Immature natural killer cell (primary cell): ENCODE data around the gene LAMA5. TPM values are rescaled to one million over a fixed set of nuclear protein-coding genes. Genes with fewer than 3 reads are reported as not detected.
A peak's percentile ranks its signal among the peaks of the same experiment; 100 is the strongest.

Source experiments
- DNase-seq, 3 donors: peaks; one replicate each; pipeline ENCODE4 v3.0.0; 2022; ENCODE audit warnings: mixed read lengths in 1 of 3
- H3K27ac Mint-ChIP-seq, 6 donors: one replicate each; pipeline ENCODE4 v1.8.0; 2020; ENCODE audit warnings: mixed read lengths in 6 of 6, mild to moderate bottlenecking in 5 of 6, inconsistent platforms in 4 of 6, moderate library complexity in 3 of 6
- H3K27me3 Mint-ChIP-seq, 3 donors: one replicate each; pipeline ENCODE4 v1.8.0; 2020 to 2021; ENCODE audit warnings: low read depth in 3 of 3, mild to moderate bottlenecking in 3 of 3, mixed read lengths in 3 of 3, moderate library complexity in 3 of 3, inconsistent platforms in 1 of 3
- H3K36me3 Mint-ChIP-seq, 3 donors: one replicate each; pipeline ENCODE4 v1.8.0; 2020; ENCODE audit warnings: mixed read lengths in 3 of 3, inconsistent platforms in 2 of 3, mild to moderate bottlenecking in 2 of 3
- H3K4me1 Mint-ChIP-seq, 2 donors: one replicate each; pipeline ENCODE4 v1.8.0; 2020; ENCODE audit warnings: inconsistent platforms in 2 of 2, mild to moderate bottlenecking in 2 of 2, mixed read lengths in 2 of 2, moderate library complexity in 1 of 2
- H3K4me3 Mint-ChIP-seq, 5 donors: one replicate each; pipeline ENCODE4 v1.8.0; 2020; ENCODE audit warnings: mild to moderate bottlenecking in 5 of 5, mixed read lengths in 5 of 5, inconsistent platforms in 3 of 5, moderate library complexity in 3 of 5
- H3K9me3 Mint-ChIP-seq, 6 donors: one replicate each; pipeline ENCODE4 v1.8.0; 2020; ENCODE audit warnings: mild to moderate bottlenecking in 6 of 6, mixed read lengths in 6 of 6, inconsistent platforms in 4 of 6, moderate library complexity in 3 of 6
- polyA plus RNA-seq, 3 donors: library from polyadenylated mRNA; unstranded; fragments of 300-500 nt; fragmentation: Illumina TruSeq; gene quantifications; one replicate each; pipeline ENCODE4 v1.2.3, GENCODE V29; 2021

LAMA5 gene
- polyA plus RNA-seq, 3 donors from 2014 or later, result 0.30 TPM; not detected in 2

GRCh38 chr20:62408640-62409039 is 41.5 kb upstream of the LAMA5 start:
- Mint-ChIP-seq H3K4me1 (peaks cover 19 to 34% of the 10 kb centered on the region in 2 donors), H3K27me3 (peaks cover 2 to 14% (median 6%) of the 10 kb centered on the region in 3 donors), H3K27ac (no peak overlapping the region), H3K36me3 (no peaks in the 10 kb centered on the region), H3K4me3 (no peak overlapping the region), H3K9me3 (no peaks in the 10 kb centered on the region)
- DNase-seq, result no peak

- Mint-ChIP-seq H3K4me3 (peak overlapping the region; percentile 78 to 84 (median 79)), H3K36me3 (no peaks in the 10 kb centered on the region), H3K9me3 (no peaks in the 10 kb centered on the region), H3K27me3 (peaks cover 4 to 14% (median 6%) of the 10 kb centered on the region in 3 donors), H3K4me1 (peaks cover 19 to 37% of the 10 kb centered on the region in 2 donors), H3K27ac (peak overlapping the region in 1 of 6 donors; percentile 61)
- no peak for DNase-seq
Observed at GRCh38 chr20:62408055-62408454, 40.9 kb upstream of the LAMA5 start.

- peak; percentile 92 to 93 (median 93) for DNase-seq
- Mint-ChIP-seq H3K36me3 (no peaks in the 10 kb centered on the region), H3K9me3 (no peaks in the 10 kb centered on the region)
Observed at GRCh38 chr20:62407221-62407992, 40.3 kb upstream of the LAMA5 start, which contains the start of gene CABLES2. CABLES2 (minus strand) TSS chr20:62407285; CDS start chr20:62407276, 9 bp downstream.

GRCh38 chr20:62406635-62407176 is 39.6 kb upstream of the LAMA5 start:
- peaks cover 4 to 14% (median 6%) of the 10 kb centered on the region in 3 donors for H3K27me3 Mint-ChIP-seq
- peak overlapping the region in 2 of 6 donors; percentile 30 to 69 for H3K27ac Mint-ChIP-seq
- peak overlapping the region; percentile 64 to 81 (median 73) for H3K4me3 Mint-ChIP-seq
- peak in 1 of 3 donors; percentile 13 for DNase-seq
- peaks cover 19 to 38% of the 10 kb centered on the region in 2 donors for H3K4me1 Mint-ChIP-seq
- no peaks in the 10 kb centered on the region for H3K9me3 Mint-ChIP-seq
- no peaks in the 10 kb centered on the region for H3K36me3 Mint-ChIP-seq

More at GRCh38 chr20:62407221-62407992, 40.3 kb upstream of the LAMA5 start, which contains the start of gene CABLES2:
- H3K27ac Mint-ChIP-seq, result peak within 1 kb of the TSS; percentile 51 to 85 (median 76)
- peak within 1 kb of the TSS; percentile 78 to 84 (median 79) for H3K4me3 Mint-ChIP-seq
- H3K4me1 Mint-ChIP-seq, result peaks cover 19 to 38% of the 10 kb centered on the region in 2 donors
- peaks cover 4 to 14% (median 6%) of the 10 kb centered on the region in 3 donors for H3K27me3 Mint-ChIP-seq

- peak overlapping the region in 4 of 6 donors; percentile 15 to 85 (median 34) for H3K27ac Mint-ChIP-seq
- H3K36me3 Mint-ChIP-seq, result no peaks in the 10 kb centered on the region
- H3K4me3 Mint-ChIP-seq, result peak overlapping the region; percentile 64 to 81 (median 73)
- peaks cover 19 to 38% of the 10 kb centered on the region in 2 donors for H3K4me1 Mint-ChIP-seq
- no peak for DNase-seq
- peaks cover 4 to 15% (median 6%) of the 10 kb centered on the region in 3 donors for H3K27me3 Mint-ChIP-seq
- no peaks in the 10 kb centered on the region for H3K9me3 Mint-ChIP-seq
Observed at GRCh38 chr20:62405981-62406513, 38.9 kb upstream of the LAMA5 start.

GRCh38 chr20:62405108-62405980 is 38.2 kb upstream of the LAMA5 start:
- H3K4me3 Mint-ChIP-seq, result peak overlapping the region; percentile 64 to 81 (median 73)
- DNase-seq, result no peak
- H3K4me1 Mint-ChIP-seq, result peaks cover 19 to 38% of the 10 kb centered on the region in 2 donors
- no peaks in the 10 kb centered on the region for H3K9me3 Mint-ChIP-seq
- peak overlapping the region in 3 of 6 donors; percentile 27 to 85 (median 40) for H3K27ac Mint-ChIP-seq
- peaks cover 5 to 17% (median 6%) of the 10 kb centered on the region in 3 donors for H3K27me3 Mint-ChIP-seq
- peaks cover 0 to 4% (median 0%) of the 10 kb centered on the region in 3 donors for H3K36me3 Mint-ChIP-seq

GRCh38 chr20:62404761-62405107 is 37.6 kb upstream of the LAMA5 start:
- H3K27me3 Mint-ChIP-seq, result peaks cover 5 to 17% (median 6%) of the 10 kb centered on the region in 3 donors
- peak overlapping the region in 1 of 5 donors; percentile 20 for H3K4me3 Mint-ChIP-seq
- peaks cover 0 to 4% (median 0%) of the 10 kb centered on the region in 3 donors for H3K36me3 Mint-ChIP-seq
- no peak for DNase-seq
- H3K27ac Mint-ChIP-seq, result no peak overlapping the region
- peaks cover 19 to 36% of the 10 kb centered on the region in 2 donors for H3K4me1 Mint-ChIP-seq
- H3K9me3 Mint-ChIP-seq, result no peaks in the 10 kb centered on the region

- peaks cover 5 to 17% (median 6%) of the 10 kb centered on the region in 3 donors for H3K27me3 Mint-ChIP-seq
- peaks cover 19 to 31% of the 10 kb centered on the region in 2 donors for H3K4me1 Mint-ChIP-seq
- H3K4me3 Mint-ChIP-seq, result peak overlapping the region; percentile 18 to 62 (median 38)
- peaks cover 0 to 4% (median 0%) of the 10 kb centered on the region in 3 donors for H3K36me3 Mint-ChIP-seq
- no peaks in the 10 kb centered on the region for H3K9me3 Mint-ChIP-seq
- H3K27ac Mint-ChIP-seq, result peak overlapping the region in 2 of 6 donors; percentile 30 to 59
- no peak for DNase-seq
Observed at GRCh38 chr20:62404112-62404665, 37.1 kb upstream of the LAMA5 start.

- Mint-ChIP-seq H3K27me3 (peaks cover 5 to 17% (median 6%) of the 10 kb centered on the region in 3 donors), H3K4me1 (peaks cover 19 to 31% of the 10 kb centered on the region in 2 donors), H3K27ac (peak overlapping the region in 1 of 6 donors; percentile 78), H3K9me3 (no peaks in the 10 kb centered on the region), H3K36me3 (peaks cover 0 to 4% (median 0%) of the 10 kb centered on the region in 3 donors), H3K4me3 (peak overlapping the region in 1 of 5 donors; percentile 25)
- DNase-seq, result no peak
Observed at GRCh38 chr20:62403331-62403730, 36.2 kb upstream of the LAMA5 start.

GRCh38 chr20:62402456-62403150 is 35.5 kb upstream of the LAMA5 start:
- Mint-ChIP-seq H3K9me3 (no peaks in the 10 kb centered on the region), H3K4me3 (no peak overlapping the region), H3K27ac (no peak overlapping the region), H3K36me3 (peaks cover 0 to 4% (median 0%) of the 10 kb centered on the region in 3 donors), H3K4me1 (peaks cover 19 to 30% of the 10 kb centered on the region in 2 donors), H3K27me3 (peaks cover 7 to 22% (median 10%) of the 10 kb centered on the region in 3 donors)
- DNase-seq, result no peak

- Mint-ChIP-seq H3K27me3 (peaks cover 5 to 15% (median 10%) of the 10 kb centered on the region in 3 donors), H3K36me3 (peaks cover 0 to 4% (median 0%) of the 10 kb centered on the region in 3 donors), H3K9me3 (no peaks in the 10 kb centered on the region), H3K27ac (no peak overlapping the region), H3K4me1 (peaks cover 19 to 26% of the 10 kb centered on the region in 2 donors), H3K4me3 (no peak overlapping the region)
- no peak for DNase-seq
Observed at GRCh38 chr20:62401331-62401779, 34.2 kb upstream of the LAMA5 start.

GRCh38 chr20:62400541-62400940 is 33.4 kb upstream of the LAMA5 start:
- no peak for DNase-seq
- peaks cover 11 to 18% of the 10 kb centered on the region in 2 donors for H3K4me1 Mint-ChIP-seq

More at GRCh38 chr20:62400541-62400940, 33.4 kb upstream of the LAMA5 start:
- Mint-ChIP-seq H3K36me3 (peaks cover 0 to 4% (median 0%) of the 10 kb centered on the region in 3 donors), H3K27me3 (peaks cover 4 to 10% (median 5%) of the 10 kb centered on the region in 3 donors), H3K27ac (peak overlapping the region in 2 of 6 donors; percentile 8 to 21), H3K9me3 (no peaks in the 10 kb centered on the region), H3K4me3 (no peak overlapping the region)
